Trophoblast cell (in vitro differentiated cells and primary cell): Measurements from ENCODE around the gene PRMT1.
"Not testable (repeated sequence)": the region's sequence is repeated elsewhere in the genome, so short reads cannot be mapped to it uniquely, and the experiment has no call there.

Experiments
- DNase-seq, 2 donors: peaks; one replicate each; pipeline ENCODE4 v3.0.0-alpha.2; 2016
- H2AFZ ChIP-seq: 2 replicates; pipeline ENCODE4 v1.6.1; 2013; ENCODE audit warnings: low read length, moderate library complexity, mild to moderate bottlenecking; ENCODE audit not compliant: insufficient read depth, poor library complexity
- H2AK5ac ChIP-seq: 2 replicates; pipeline ENCODE4 v1.6.1; 2013; ENCODE audit warnings: mild to moderate bottlenecking, low read length
- H2BK120ac ChIP-seq: 2 replicates; pipeline ENCODE4 v1.6.1; 2013; ENCODE audit warnings: low read length, mild to moderate bottlenecking, moderate library complexity; ENCODE audit not compliant: insufficient read depth, poor library complexity
- H2BK12ac ChIP-seq: 2 replicates; pipeline ENCODE4 v1.6.1; 2013; ENCODE audit warnings: mild to moderate bottlenecking, low read length, moderate library complexity
- H2BK5ac ChIP-seq: 2 replicates; pipeline ENCODE4 v1.6.1; 2013; ENCODE audit warnings: low read length, low read depth, moderate library complexity, mild to moderate bottlenecking; ENCODE audit not compliant: poor library complexity
- H3K14ac ChIP-seq: 2 replicates; pipeline ENCODE4 v1.6.1; 2013; ENCODE audit warnings: mild to moderate bottlenecking, low read length
- H3K18ac ChIP-seq: 2 replicates; pipeline ENCODE4 v1.6.1; 2013; ENCODE audit warnings: mild to moderate bottlenecking, low read length
- H3K23ac ChIP-seq: 2 replicates; pipeline ENCODE4 v1.6.1; 2013; ENCODE audit warnings: low read length
- H3K27ac ChIP-seq: 2 replicates; pipeline ENCODE4 v1.5.1; 2013; ENCODE audit warnings: low read depth, mild to moderate bottlenecking, inconsistent platforms, low read length, moderate library complexity
- H3K27me3 ChIP-seq: 2 replicates; pipeline ENCODE4 v1.6.1; 2013; ENCODE audit warnings: inconsistent platforms, mild to moderate bottlenecking, low read length, moderate library complexity; ENCODE audit not compliant: insufficient read depth
- H3K36me3 ChIP-seq, 2 experiments: 1 replicate in 1 of 2; 2 replicates in 1 of 2; pipeline ENCODE4 v1.6.1; 2013; ENCODE audit warnings: low read length in 2 of 2, mild to moderate bottlenecking in 2 of 2, moderate library complexity in 1 of 2; ENCODE audit not compliant: insufficient read depth in 2 of 2, control insufficient read depth in 1 of 2
- H3K4ac ChIP-seq: 2 replicates; pipeline ENCODE4 v1.6.1; 2013; ENCODE audit warnings: low read depth, mild to moderate bottlenecking, low read length, moderate library complexity
- H3K4me1 ChIP-seq, 2 experiments: 1 replicate in 1 of 2; 2 replicates in 1 of 2; pipeline ENCODE4 v1.6.1; 2013; ENCODE audit warnings: low read length in 2 of 2, mild to moderate bottlenecking in 2 of 2, moderate library complexity in 1 of 2; ENCODE audit not compliant: insufficient read depth in 2 of 2, control insufficient read depth in 1 of 2
- H3K4me2 ChIP-seq: 2 replicates; pipeline ENCODE4 v1.6.1; 2013; ENCODE audit warnings: inconsistent platforms, mild to moderate bottlenecking, low read length, moderate library complexity
- H3K4me3 ChIP-seq: 2 replicates; pipeline ENCODE4 v1.5.1; 2013; ENCODE audit warnings: mild to moderate bottlenecking, low read depth, low read length, inconsistent platforms
- H3K79me1 ChIP-seq: one replicate; pipeline ENCODE4 v1.6.1; 2013; ENCODE audit warnings: low read length
- H3K79me2 ChIP-seq: 2 replicates; pipeline ENCODE4 v1.6.1; 2013; ENCODE audit warnings: low read length, mild to moderate bottlenecking; ENCODE audit not compliant: control insufficient read depth, insufficient read depth, poor library complexity
- H3K9ac ChIP-seq: 2 replicates; pipeline ENCODE4 v1.6.1; 2013; ENCODE audit warnings: mild to moderate bottlenecking, low read length
- H3K9me3 ChIP-seq: 2 replicates; pipeline ENCODE4 v1.6.1; 2013; ENCODE audit warnings: low read depth, mild to moderate bottlenecking, control low read depth, inconsistent platforms, low read length; ENCODE audit not compliant: insufficient read depth
- H4K12ac ChIP-seq: 2 replicates; pipeline ENCODE4 v1.6.1; 2013; ENCODE audit warnings: low read depth, mild to moderate bottlenecking, low read length, moderate library complexity
- H4K8ac ChIP-seq: 2 replicates; pipeline ENCODE4 v1.6.1; 2013; ENCODE audit warnings: low read depth, mild to moderate bottlenecking, low read length, moderate library complexity
- H4K91ac ChIP-seq: one replicate; pipeline ENCODE4 v1.6.1; 2013; ENCODE audit warnings: low read depth, mild to moderate bottlenecking, low read length, moderate library complexity
- WGBS: extraction: QIAGEN DNeasy Blood & Tissue Kit; methylation state at CpG from one replicate; pipeline ENCODE4 v1.1.7; 2013; ENCODE audit warnings: missing lambda C conversion rate; ENCODE audit not compliant: insufficient read length, insufficient coverage; ENCODE audit errors: extremely low coverage; 5-methylcytosine and 5-hydroxymethylcytosine counted together

Gene PRMT1

DNA sequence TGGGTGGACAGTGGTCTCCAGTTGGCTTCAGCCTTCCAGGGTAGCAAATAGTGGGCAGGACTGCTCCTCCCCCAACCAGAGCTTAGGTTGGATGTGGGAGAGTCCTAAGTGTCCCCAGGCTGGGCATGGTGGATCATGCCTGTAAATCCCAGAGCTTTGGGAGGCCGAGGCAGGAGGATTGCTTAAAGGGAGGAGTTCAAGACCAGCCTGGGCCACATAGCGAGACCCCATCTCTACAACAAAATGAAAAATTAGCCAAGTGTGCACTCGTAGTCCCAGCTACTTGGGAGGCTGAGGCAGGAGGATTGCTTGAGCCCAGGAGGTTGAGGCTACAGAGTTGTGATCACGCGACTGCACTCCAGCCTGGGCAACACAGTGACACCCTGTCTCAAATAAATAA is 44.5 kb upstream of the PRMT1 start:
- Histone ChIP-seq H3K4me3 (no peak overlapping the region), H3K14ac (no peak overlapping the region), H3K27ac (no peak overlapping the region), H3K9ac (no peak overlapping the region), H2BK5ac (no peak overlapping the region), H2BK12ac (no peak overlapping the region), H3K18ac (no peak overlapping the region), H4K91ac (no peak overlapping the region), H3K27me3 (no peaks in the 10 kb centered on the region), H3K23ac (no peak overlapping the region), H3K79me2 (no peaks in the 10 kb centered on the region), H3K79me1 (peaks cover 3% of the 10 kb centered on the region), H2BK120ac (no peak overlapping the region), H3K9me3 (no peaks in the 10 kb centered on the region), H2AFZ (no peak overlapping the region), H3K4me1 (peaks cover 3 to 4% of the 10 kb centered on the region in 2 experiments), H2AK5ac (no peak overlapping the region), H3K36me3 (peaks cover 2 to 10% of the 10 kb centered on the region in 2 experiments), H4K12ac (no peak overlapping the region), H3K4me2 (no peak overlapping the region), H4K8ac (no peak overlapping the region), H3K4ac (no peak overlapping the region)
- no peak for DNase-seq
- no CpG with 5 or more reads among the region's 5 CpGs for WGBS

DNA sequence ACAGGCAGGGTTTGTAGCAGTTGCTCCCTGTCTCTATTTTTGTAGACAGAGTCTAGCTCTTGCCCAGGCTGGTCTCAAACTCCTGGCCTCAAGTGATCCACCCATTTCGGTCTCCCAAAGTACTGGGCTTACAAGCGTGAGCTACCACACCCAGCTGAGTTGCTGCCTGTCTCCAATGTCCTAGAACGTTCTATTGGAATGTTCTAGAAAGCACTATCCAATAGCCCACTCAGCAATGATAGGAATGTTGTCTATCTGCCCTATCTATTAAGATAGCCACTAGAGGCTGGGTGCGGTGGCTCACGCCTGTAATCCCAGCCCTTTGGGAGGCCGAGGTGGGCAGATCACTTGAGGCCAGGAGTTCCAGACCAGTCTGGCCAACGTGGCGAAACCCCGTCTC is 43.8 kb upstream of the PRMT1 start:
- H3K27ac ChIP-seq, H3K4me3 ChIP-seq, H3K4me1 ChIP-seq, H3K9ac ChIP-seq, H3K14ac ChIP-seq, H4K8ac ChIP-seq, H3K18ac ChIP-seq, H2BK5ac ChIP-seq, H3K79me2 ChIP-seq, H3K9me3 ChIP-seq, H3K23ac ChIP-seq, H3K4ac ChIP-seq, H3K4me2 ChIP-seq, H2BK120ac ChIP-seq, H2AK5ac ChIP-seq, H2AFZ ChIP-seq, H3K27me3 ChIP-seq, H4K12ac ChIP-seq, H3K79me1 ChIP-seq, H4K91ac ChIP-seq, H2BK12ac ChIP-seq: not testable (repeated sequence)
- WGBS: no CpG with 5 or more reads among the region's 9 CpGs
- H3K36me3 ChIP-seq: peaks cover 2 to 10% of the 10 kb centered on the region in 2 experiments
- peak; percentile 33 to 50 for DNase-seq

DNA sequence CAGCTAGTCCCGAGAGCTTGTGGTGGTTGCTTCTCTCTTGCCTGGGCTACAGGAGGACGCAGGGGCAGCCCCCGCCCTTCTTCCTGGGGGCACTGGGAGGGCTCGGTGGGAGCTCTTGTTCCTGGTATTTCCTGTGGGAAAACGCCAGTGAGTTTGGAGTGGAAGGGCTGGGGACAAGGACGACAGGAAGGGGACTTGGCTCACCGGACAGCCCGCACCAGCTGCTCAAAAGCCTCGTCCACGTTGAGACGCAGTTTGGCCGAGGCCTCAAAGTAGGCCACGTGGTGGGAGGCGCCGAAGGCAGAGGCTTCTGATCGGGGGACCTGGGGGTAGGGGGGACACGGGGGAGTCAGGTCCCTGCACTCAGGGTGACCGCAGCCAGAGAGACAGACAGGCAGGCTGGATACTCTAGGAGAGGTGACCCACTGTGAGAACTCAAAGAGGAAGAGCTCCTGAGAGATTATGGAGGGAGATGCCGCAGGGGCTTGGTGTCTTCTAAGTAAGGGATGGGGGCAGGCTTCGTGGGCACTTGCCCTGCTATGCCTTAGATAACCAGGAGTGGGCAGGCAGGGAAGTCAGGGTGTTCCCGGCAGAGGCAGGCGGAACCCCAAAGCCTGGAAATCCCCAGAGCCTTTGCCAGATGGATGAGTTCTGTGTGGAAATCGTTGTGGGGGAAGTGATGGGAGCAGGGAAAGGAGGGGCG is 41.4 kb upstream of the PRMT1 start:
- Histone ChIP-seq H3K27ac (no peak overlapping the region), H2AFZ (no peak overlapping the region), H3K79me1 (peaks cover 11% of the 10 kb centered on the region), H3K9me3 (no peaks in the 10 kb centered on the region), H4K8ac (no peak overlapping the region), H3K23ac (no peak overlapping the region), H3K27me3 (no peaks in the 10 kb centered on the region), H4K91ac (no peak overlapping the region), H3K9ac (no peak overlapping the region), H3K4me1 (peaks cover 10 to 20% of the 10 kb centered on the region in 2 experiments), H2BK12ac (no peak overlapping the region), H3K4me2 (no peak overlapping the region), H3K79me2 (peaks cover 2% of the 10 kb centered on the region), H4K12ac (no peak overlapping the region), H3K36me3 (peaks cover 0 to 7% of the 10 kb centered on the region in 2 experiments), H2BK5ac (no peak overlapping the region), H3K14ac (no peak overlapping the region), H2AK5ac (peak overlapping the region; percentile 25), H3K4ac (no peak overlapping the region), H2BK120ac (no peak overlapping the region), H3K18ac (no peak overlapping the region), H3K4me3 (no peak overlapping the region)
- DNase-seq: no peak
- no CpG with 5 or more reads among the region's 24 CpGs for WGBS

DNA sequence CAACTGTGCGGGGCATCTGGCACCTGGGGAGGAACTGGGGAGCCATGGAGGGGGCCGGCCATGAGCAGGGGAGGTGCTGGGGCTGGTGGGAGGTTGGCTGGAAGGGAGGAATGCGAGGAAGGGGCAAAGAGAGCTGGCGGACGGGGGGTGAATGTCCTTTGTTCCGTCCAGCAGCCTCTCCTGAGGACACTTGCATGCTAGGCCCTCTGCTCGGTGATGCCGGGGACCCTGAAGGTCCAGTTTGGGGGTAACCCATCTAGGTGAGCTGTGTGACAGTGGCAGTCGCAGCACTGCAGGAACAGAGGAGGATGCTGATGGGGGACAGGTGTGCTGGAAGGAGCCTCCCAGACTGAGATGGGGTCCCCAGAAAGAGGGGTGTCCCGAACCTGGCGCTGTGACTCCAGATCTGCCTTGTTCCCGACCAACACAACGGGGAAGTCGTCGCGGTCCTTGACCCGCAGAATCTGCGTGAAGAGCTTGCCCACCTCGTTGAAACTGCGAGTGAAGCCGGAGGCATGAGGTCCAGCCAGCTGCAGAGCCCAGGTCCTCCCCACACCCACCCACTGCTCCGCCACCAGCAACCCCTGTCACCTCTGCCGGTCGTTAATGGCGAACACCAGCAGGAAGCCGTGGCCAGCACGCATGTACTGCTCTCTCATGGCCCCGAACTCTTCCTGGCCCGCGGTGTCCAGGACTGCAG is 40.7 kb upstream of the PRMT1 start:
- no peak overlapping the region for H3K4me2 ChIP-seq

More for the DNA sequence above, 40.7 kb upstream of the PRMT1 start:
- Histone ChIP-seq H3K4me3 (no peak overlapping the region), H3K23ac (no peak overlapping the region), H3K18ac (no peak overlapping the region), H3K4me1 (peaks cover 13 to 25% of the 10 kb centered on the region in 2 experiments), H4K91ac (no peak overlapping the region), H3K9me3 (no peaks in the 10 kb centered on the region), H3K36me3 (peaks cover 0 to 7% of the 10 kb centered on the region in 2 experiments), H4K8ac (no peak overlapping the region), H3K14ac (no peak overlapping the region), H2AFZ (no peak overlapping the region), H4K12ac (no peak overlapping the region), H3K27ac (no peak overlapping the region), H2BK120ac (no peak overlapping the region), H3K4ac (no peak overlapping the region), H3K79me2 (peaks cover 4% of the 10 kb centered on the region), H2BK12ac (no peak overlapping the region), H2AK5ac (no peak overlapping the region), H3K79me1 (peaks cover 18% of the 10 kb centered on the region), H3K9ac (no peak overlapping the region), H3K27me3 (no peaks in the 10 kb centered on the region), H2BK5ac (no peak overlapping the region)
- no CpG with 5 or more reads among the region's 30 CpGs for WGBS
- no peak for DNase-seq
